HEK293T (cell line): ENCODE measurements around the gene TIRAP.

Experiments used
- BHLHE40 ChIP-seq: fragments of 450-650 bp; IDR thresholded peaks from 2 replicates; pipeline ENCODE4 v1.6.1; 2016; ENCODE audit warnings: mild to moderate bottlenecking, moderate library complexity, borderline replicate concordance
- CTBP1 ChIP-seq: fragments of 450-650 bp; IDR thresholded peaks from 2 replicates; pipeline ENCODE4 v1.6.1; 2016; ENCODE audit warnings: borderline replicate concordance
- FOXA1 ChIP-seq: fragments of 450-650 bp; IDR thresholded peaks from 2 replicates; pipeline ENCODE4 v1.6.1; 2016; ENCODE audit warnings: mild to moderate bottlenecking
- FOXK2 ChIP-seq: fragments of 450-650 bp; IDR thresholded peaks from 2 replicates; pipeline ENCODE4 v1.6.1; 2016; ENCODE audit warnings: mild to moderate bottlenecking
- L3MBTL2 ChIP-seq: fragments of 450-650 bp; conservative IDR thresholded peaks from 2 replicates; pipeline ENCODE4 v1.6.1; 2016; ENCODE audit warnings: mild to moderate bottlenecking
- LEF1 ChIP-seq: fragments of 450-650 bp; IDR thresholded peaks from 2 replicates; pipeline ENCODE4 v1.6.1; 2017; ENCODE audit warnings: mild to moderate bottlenecking, borderline replicate concordance
- NFRKB ChIP-seq: fragments of 450-650 bp; IDR thresholded peaks from 2 replicates; pipeline ENCODE4 v1.6.1; 2016; ENCODE audit warnings: mild to moderate bottlenecking, moderate library complexity
- SP1 ChIP-seq: fragments of 450-650 bp; IDR thresholded peaks from 2 replicates; pipeline ENCODE4 v1.6.1; 2017
- SUZ12 ChIP-seq: fragments of 450-650 bp; IDR thresholded peaks from 2 replicates; pipeline ENCODE4 v1.6.1; 2016; ENCODE audit warnings: mild to moderate bottlenecking
- TARDBP ChIP-seq: fragments of 450-650 bp; IDR thresholded peaks from 2 replicates; pipeline ENCODE4 v1.6.1; 2016
- TF ChIP-seq, protein P1 (sequence below): fragments of 450-650 bp; IDR thresholded peaks from 2 replicates; pipeline ENCODE4 v1.6.1; 2016

DNA sequence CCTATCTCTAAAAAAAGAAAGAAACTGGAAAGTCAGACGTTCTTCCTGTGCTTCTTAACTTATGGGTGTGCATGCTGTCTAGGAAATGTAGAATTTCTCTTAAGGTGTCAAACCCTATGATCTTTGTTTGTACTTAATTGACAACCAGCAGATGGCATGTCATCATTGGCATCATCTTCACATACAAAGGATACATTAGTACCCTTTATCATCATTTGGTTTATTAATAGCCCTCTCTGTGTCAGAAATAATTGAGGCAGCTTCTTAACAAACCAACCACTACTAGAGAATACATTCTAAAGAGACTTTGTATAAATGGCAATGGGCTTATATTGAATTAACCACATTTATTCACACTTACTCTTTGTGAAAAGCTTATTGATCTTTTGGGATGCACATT, 28.1 kb upstream of the TIRAP start:
- TF ChIP-seq FOXA1 (no peak), BHLHE40 (no peak), TARDBP (no peak), FOXK2 (no peak), SP1 (no peak), L3MBTL2 (no peak), CTBP1 (no peak), NFRKB (no peak), LEF1 (no peak), SUZ12 (no peak)
- TF ChIP-seq, protein P1, sequence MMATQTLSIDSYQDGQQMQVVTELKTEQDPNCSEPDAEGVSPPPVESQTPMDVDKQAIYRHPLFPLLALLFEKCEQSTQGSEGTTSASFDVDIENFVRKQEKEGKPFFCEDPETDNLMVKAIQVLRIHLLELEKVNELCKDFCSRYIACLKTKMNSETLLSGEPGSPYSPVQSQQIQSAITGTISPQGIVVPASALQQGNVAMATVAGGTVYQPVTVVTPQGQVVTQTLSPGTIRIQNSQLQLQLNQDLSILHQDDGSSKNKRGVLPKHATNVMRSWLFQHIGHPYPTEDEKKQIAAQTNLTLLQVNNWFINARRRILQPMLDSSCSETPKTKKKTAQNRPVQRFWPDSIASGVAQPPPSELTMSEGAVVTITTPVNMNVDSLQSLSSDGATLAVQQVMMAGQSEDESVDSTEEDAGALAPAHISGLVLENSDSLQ = no peak
